Measurements from ENCODE around the gene GNL3.
"Not testable (repeated sequence)": the region's sequence is repeated elsewhere in the genome, so short reads cannot be mapped to it uniquely, and the experiment has no call there.

The GNL3 gene

DNA sequence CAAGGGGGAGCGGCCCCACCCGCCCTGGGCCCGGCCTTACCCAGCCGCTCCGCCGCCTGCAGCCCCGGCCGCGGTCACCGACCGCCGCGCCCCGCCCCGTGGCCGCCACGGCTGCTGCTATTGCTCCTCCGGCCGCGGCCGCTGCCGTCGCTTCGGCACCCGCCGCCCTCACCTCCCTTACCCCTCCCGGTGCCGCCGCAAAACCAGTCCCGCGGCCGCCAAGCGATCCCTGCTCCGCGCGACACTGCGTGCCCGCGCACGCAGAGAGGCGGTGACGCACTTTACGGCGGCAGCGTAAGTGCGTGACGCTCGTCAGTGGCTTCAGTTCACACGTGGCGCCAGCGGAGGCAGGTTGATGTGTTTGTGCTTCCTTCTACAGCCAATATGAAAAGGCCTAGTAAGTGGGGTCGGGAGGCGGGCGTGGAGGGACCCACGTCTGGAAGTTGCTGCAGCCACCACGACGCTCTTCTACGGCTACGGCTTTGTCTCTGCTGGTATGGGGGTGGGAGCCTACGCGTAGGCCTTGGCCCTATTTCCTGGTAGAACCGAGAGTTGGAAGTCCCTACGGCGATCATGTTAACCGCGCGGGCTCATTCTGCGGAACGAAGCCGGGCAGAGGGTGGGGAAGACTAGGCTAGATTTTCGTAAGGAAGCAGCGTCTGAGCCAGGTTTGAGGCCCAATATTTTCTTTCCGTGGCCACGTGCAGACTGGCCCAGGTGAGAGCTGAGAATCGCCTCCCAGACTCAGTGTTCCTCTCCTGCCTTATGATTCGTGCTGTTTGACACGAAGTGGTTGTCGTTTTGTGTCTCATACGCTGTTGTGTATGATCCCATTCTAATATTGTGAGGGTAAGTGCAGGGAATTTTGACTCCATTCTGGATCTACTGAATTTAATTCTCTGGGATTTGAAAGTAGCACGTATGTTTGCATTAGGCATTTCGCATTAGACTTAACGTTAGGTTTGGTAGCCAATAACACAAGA is at the start of gene GNL3, which contains the start of gene PBRM1:
Gene GNL3 (plus strand): TSS at position 324 of the 983 bp plus-strand sequence. CDS start 61 bp downstream, at position 385.
Gene PBRM1 (minus strand): TSS at position 205 of the 983 bp plus-strand sequence.
- peak; percentile 52 for DNase-seq

- DNase-seq, result no peak
Observed at GRCh38 chr3:52636673-52637072, 49.2 kb upstream of the GNL3 start.

- no peak for DNase-seq
Observed at GRCh38 chr3:52645549-52645948, 40.3 kb upstream of the GNL3 start.

- DNase-seq, result no peak
Observed at GRCh38 chr3:52649461-52650210, 36.2 kb upstream of the GNL3 start.

DNA sequence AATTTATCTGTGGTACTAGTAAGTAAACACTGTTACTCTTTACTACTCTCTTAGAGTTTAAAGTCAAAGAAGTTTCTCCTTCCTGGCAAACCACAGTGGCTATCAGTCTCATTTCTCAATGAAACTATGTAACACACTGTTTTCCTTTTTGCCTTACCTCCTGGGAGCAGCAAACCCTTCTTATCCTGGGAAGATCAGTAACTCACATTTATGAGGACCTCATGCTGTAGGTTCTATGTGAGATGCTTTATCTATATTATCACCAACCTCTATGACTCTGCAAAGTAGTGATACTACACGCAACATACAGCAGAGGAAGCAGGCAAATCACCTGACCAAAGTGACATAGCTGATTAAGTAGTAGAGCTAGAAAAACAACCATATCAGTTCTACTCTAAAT is 35.4 kb upstream of the GNL3 start:
- DNase-seq, result no peak

GRCh38 chr3:52651592-52651991 is 34.2 kb upstream of the GNL3 start:
- DNase-seq, result no peak

- no peak for DNase-seq
Observed at GRCh38 chr3:52655895-52656294, 29.9 kb upstream of the GNL3 start.

- no peak for DNase-seq
Observed at GRCh38 chr3:52660046-52660445, 25.8 kb upstream of the GNL3 start.

GRCh38 chr3:52663098-52663497 is 22.7 kb upstream of the GNL3 start:
- DNase-seq, result no peak

DNA sequence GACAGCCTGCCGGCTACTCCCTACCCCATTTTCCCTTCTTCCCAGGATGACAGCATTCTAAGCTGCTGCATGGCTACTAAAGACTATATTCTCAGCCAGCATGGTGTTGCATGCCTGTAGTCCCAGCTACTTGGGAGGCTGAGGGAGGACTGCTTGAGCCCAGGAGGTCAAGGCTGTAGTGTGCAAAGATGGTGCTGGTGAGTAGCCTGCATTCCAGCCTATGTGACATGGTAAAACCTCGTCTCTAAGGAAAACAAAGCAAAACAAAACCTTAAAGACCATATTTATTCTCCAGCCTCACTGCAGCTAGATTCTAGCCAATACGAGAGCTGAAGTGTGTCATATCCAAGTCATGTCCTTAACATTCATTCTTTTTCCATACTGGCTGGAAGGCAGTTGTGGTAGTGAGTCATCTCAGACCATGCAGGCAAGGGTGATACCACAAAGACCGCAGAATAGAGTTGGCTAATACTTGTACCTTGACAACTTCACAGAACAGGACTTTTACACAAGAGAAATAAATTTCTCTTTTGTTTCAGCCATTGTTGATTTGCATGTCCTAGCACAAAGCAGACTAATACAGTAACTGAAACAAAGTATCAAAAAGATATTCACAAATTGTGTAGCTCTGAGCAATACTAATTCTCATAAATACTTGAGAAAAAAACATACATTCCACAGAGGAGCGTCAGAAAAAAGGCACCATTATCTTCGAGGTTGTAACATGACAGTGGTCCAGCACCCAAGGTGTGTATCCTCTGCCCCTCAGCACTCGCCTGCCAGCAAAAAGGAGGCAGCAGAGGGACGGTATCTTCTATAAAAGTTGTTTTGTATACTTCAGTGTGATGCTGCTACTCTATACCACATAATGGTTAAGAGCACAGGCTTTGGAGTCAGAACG is 15.0 kb upstream of the GNL3 start:
- no peak for DNase-seq

DNA sequence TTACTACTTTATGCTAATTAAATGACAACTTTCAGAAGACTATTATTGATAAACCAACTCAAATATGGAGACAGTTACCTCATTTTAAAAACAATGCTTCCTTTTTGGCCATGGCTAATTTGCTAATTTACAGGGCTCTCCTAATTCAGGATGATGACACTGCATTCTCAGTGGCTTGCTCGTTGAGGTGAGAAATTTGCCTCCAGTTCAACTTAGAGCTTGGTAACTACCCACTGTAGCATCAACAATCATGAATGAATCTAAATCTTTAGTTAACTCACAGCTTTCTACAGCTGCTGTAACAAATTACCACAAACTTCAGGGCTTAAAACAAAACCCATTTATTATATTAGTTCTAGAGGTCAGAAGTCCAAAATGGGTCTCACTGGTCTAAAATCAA is 14.2 kb upstream of the GNL3 start:
- DNase-seq, result no peak

GRCh38 chr3:52676201-52676600 is 9.6 kb upstream of the GNL3 start:
- not testable (repeated sequence) for DNase-seq

DNA sequence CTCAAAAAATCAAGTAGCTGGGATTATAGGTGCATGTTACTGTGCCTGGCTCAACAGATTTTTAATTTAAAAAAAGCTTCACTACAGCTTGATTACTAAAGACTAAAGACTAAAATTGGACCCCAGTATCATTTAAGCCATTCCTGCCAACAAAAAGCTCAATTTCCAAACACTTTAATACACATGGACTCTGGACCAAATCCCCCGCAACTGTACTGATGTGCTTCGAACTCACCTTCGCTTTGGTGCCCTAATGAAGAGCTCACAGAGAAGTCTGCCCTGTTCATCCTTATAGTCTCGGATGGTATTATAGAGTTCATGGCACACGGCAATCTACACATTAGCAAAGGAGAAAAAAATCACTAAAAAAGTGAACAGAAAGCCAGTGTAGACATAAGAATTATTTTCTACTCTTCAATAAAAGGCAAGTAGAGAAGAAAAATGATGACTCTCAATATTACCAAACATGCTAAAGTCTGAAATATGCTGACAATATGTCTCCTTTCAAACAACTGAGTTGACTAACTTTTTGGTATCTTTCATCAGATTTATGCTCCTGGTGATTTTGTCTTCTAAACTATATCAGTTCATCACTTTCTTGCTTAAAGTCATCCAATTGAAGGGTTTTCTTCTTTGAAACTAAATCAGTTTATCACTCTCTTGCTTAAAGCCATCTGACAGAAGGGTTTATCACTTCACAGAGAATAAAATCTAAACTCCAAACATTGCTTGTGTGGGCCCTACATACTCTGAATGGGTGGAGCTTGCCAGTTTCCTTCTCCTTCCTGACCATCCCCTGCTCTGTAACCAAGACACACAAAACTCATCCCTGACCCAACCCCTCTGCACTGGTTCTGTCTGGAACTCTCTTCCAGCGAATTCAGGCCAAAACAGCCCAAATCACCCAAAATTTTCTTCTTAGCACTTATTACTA is 7.3 kb upstream of the GNL3 start:
- no peak for DNase-seq

DNA sequence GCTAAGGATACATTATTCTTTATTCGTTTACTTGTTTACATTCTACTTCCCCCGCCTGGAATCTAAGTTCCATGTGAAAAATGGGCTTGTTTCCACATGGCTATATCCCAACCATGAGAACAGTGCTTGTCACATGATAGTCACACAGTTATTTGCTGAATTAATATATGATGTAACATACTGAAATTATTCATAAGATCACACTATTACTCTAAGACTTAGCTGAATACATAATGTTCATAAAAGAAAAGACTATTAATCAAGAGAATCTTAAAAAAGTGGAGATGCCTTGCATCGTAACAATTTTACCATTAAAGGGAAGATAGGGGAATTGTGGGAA is 6.7 kb upstream of the GNL3 start:
- no peak for DNase-seq

- no peak for DNase-seq
Observed at GRCh38 chr3:52679811-52680210, 6.0 kb upstream of the GNL3 start.

DNA sequence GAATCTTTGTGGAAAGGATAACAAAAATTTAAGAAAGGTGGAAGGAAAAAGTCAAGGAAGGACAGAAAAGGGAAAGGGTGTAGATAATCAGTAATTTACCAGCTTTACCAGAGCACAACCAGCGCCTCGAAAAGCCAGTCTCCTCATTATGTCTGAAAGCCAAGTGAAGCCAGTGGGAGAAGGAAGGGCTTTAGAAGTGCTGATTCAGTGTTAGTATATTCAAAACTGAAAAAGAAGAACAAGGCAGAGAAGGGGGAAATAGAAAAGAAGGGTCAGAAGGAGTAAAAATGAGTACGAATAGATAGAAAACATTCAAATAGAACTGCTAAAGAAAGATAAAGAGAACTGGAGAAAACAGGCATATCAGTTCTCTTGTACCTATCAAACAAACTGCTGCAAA is 4.2 kb upstream of the GNL3 start:
- no peak for DNase-seq

- no peak for DNase-seq
Observed at GRCh38 chr3:52682016-52682415, 3.8 kb upstream of the GNL3 start.

DNA sequence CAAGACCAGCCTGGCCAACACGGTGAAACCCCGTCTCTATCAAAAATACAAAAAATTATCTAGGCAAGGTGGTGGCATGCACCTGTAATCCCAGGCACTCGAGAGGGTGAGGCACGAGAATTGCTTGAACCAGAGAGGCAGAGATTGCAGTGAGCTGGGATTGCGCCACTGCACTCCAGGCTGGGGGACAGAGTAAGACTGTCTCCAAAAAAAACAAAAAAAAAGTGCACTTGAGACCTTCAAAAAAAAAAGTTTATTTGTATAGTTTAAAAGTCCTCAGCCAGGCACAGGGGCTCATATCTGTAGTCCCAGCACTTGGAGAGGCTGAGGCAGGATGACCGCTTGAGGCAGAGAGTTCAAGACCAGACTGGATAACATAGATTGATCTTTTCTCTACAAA is 2.2 kb upstream of the GNL3 start:
- no peak for DNase-seq

GRCh38 chr3:52684184-52684583 is 1.6 kb upstream of the GNL3 start:
- DNase-seq, result no peak

DNA sequence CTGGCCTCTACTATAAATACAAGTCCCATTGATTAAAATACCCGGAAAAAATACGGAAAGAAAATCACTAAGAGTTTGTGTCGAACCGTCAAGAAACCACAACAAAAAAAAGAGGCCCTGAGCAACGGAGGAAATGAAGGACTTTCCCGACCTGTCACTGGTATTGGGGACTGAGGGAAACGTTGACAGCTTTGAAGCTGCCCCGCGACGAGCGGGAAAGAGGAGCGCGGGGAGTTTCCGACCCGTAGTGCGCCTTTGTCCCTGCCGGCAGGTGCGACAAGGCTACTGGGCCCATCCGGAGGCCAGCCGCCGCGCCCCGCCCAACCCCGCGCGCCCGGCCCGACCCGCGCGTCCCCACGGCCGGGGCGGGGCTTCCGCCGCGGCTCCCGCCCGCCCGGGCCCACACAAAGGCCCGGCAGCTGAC is 535 bp upstream of the GNL3 start:
- DNase-seq, result peak; percentile 40

DNA sequence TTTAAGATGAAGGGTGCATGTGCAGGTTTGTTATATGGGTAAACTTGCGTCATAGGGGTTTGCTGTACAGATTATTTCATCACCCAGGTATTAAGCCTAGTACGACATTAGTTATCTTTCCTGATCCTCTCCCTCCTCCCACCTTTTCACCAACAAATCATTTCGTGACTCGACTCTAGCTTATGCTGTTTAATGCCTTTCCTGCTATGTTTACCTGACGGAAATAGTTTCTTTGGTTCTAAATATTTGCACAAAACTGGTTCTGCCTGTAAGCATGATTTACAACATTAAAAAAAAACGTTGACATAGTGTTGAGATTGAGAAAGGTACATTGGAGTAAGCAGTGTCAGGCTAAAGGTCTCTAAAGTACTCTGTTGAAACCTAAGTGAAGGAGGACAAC is 2.4 kb downstream of the GNL3 start:
- no peak for DNase-seq

GRCh38 chr3:52689151-52689550 is 3.3 kb downstream of the GNL3 start:
- DNase-seq, result no peak

All from NCI-H1417 treated with DMSO at 0.1 percent for 48 hours (cell line).